Keratinocyte (primary cell): ENCODE results near the gene SMARCA2. TPM values are rescaled to one million over a fixed set of nuclear protein-coding genes. Genes with fewer than 3 reads are reported as not detected.

Experiments used
- DNase-seq: peaks from one replicate; pipeline ENCODE4 v3.0.0-alpha.2; 2011; ENCODE audit warnings: low read depth, missing footprints, low spot score
- FAIRE-seq: peaks from 2 replicates; lab custom pipeline; 2011; peaks lifted over from hg19 to GRCh38; lab: Jason Lieb, UNC
- H2AFZ ChIP-seq: 2 replicates; pipeline ENCODE4 v1.6.0; 2012; ENCODE audit warnings: low read length, control low read depth, inconsistent platforms; ENCODE audit not compliant: control insufficient read depth
- H3K27ac ChIP-seq: 2 replicates; pipeline ENCODE4 v1.5.1; 2011; ENCODE audit warnings: low read length; ENCODE audit not compliant: control insufficient read depth, insufficient read depth
- H3K27me3 ChIP-seq: 3 replicates; pipeline ENCODE4 v1.6.0; 2011; ENCODE audit warnings: low read length; ENCODE audit not compliant: control insufficient read depth, insufficient read depth; ENCODE audit errors: extremely low read depth
- H3K36me3 ChIP-seq, 2 experiments: 2 replicates in 1 of 2; 3 replicates in 1 of 2; pipeline ENCODE4 v1.5.1; 2011; ENCODE audit warnings: low read length in 2 of 2, mild to moderate bottlenecking in 1 of 2; ENCODE audit not compliant: control insufficient read depth in 2 of 2, insufficient read depth in 2 of 2; ENCODE audit errors: extremely low read depth in 1 of 2
- H3K4me1 ChIP-seq: 3 replicates; pipeline ENCODE4 v1.5.1; 2011; ENCODE audit warnings: low read length; ENCODE audit not compliant: control insufficient read depth, insufficient read depth; ENCODE audit errors: extremely low read depth
- H3K4me2 ChIP-seq: 3 replicates; pipeline ENCODE4 v1.6.0; 2011; ENCODE audit warnings: low read depth, low read length; ENCODE audit not compliant: control insufficient read depth, insufficient read depth; ENCODE audit errors: extremely low read depth
- H3K4me3 ChIP-seq, 3 experiments: fragments of 200-600 bp in 1 of 3; sonication (generic) in 1 of 3; 2 replicates in 2 of 3; 3 replicates in 1 of 3; pipeline ENCODE4 v1.5.1; 2011 to 2016; ENCODE audit warnings: low read length in 3 of 3, mild to moderate bottlenecking in 3 of 3, control low read depth in 2 of 3, inconsistent platforms in 1 of 3, low read depth in 1 of 3, mixed read lengths in 1 of 3, mixed run types in 1 of 3, moderate library complexity in 1 of 3; ENCODE audit not compliant: control insufficient read depth in 2 of 3, insufficient read depth in 2 of 3; ENCODE audit errors: extremely low read depth in 1 of 3
- H3K79me2 ChIP-seq: 2 replicates; pipeline ENCODE4 v1.6.0; 2012; ENCODE audit warnings: low read length; ENCODE audit not compliant: control insufficient read depth, insufficient read depth
- H3K9ac ChIP-seq: 3 replicates; pipeline ENCODE4 v1.6.0; 2011; ENCODE audit warnings: low read length; ENCODE audit not compliant: control insufficient read depth, insufficient read depth; ENCODE audit errors: extremely low read depth
- H3K9me1 ChIP-seq: 3 replicates; pipeline ENCODE4 v1.6.0; 2011; ENCODE audit warnings: low read length; ENCODE audit not compliant: control insufficient read depth, insufficient read depth; ENCODE audit errors: extremely low read depth
- H3K9me3 ChIP-seq: 2 replicates; pipeline ENCODE4 v1.5.1; 2012; ENCODE audit warnings: low read depth, low read length; ENCODE audit not compliant: control insufficient read depth
- H4K20me1 ChIP-seq: 3 replicates; pipeline ENCODE4 v1.6.0; 2011; ENCODE audit warnings: low read length; ENCODE audit not compliant: control insufficient read depth, insufficient read depth; ENCODE audit errors: extremely low read depth
- CTCF ChIP-seq, 3 experiments: IDR thresholded peaks in 1 of 3; conservative IDR thresholded peaks in 1 of 3; optimal IDR thresholded peaks in 1 of 3; 2 replicates in 2 of 3; 3 replicates in 1 of 3; pipeline versions ENCODE3 to v1.5.1; 2011; ENCODE audit warnings: low read length in 3 of 3, mild to moderate bottlenecking in 3 of 3, moderate library complexity in 2 of 3, control low read depth in 1 of 3, inconsistent platforms in 1 of 3; ENCODE audit not compliant: insufficient read depth in 2 of 3; ENCODE audit errors: extremely low read depth in 1 of 3
- EZH2 ChIP-seq: IDR thresholded peaks from one replicate; pipeline ENCODE4 v1.6.1; 2012; ENCODE audit warnings: inconsistent platforms, mild to moderate bottlenecking, low read length, moderate library complexity
- dilution Hi-C: fragments of 300-500 bp; cut with MboI; formaldehyde crosslinking; loops from one replicate; pipeline ENCODE4 v1.7.0; 2020; ENCODE audit warnings: low sequenced_read_pairs; ENCODE audit not compliant: extremely low pct_ligation_motif_present
- polyA plus RNA-seq, 5 experiments: library from polyadenylated mRNA; depleted of rRNA in 3 of 5; stranded (reverse) in 3 of 5; stranded (forward) in 1 of 5; unstranded in 1 of 5; fragments of >200 nt; gene quantifications; 1 replicate in 1 of 5; 2 replicates in 3 of 5; 3 replicates in 1 of 5; pipeline versions ENCODE4 v1.2.1 to v1.2.3, GENCODE V29; 2011 to 2012; ENCODE audit warnings: missing spikeins in 2 of 5, low read depth in 1 of 5, low replicate concordance in 1 of 5

Gene SMARCA2
- polyA plus RNA-seq, 1 donor (not counting 4 experiments of a cell fraction or from before 2014, with no cell fraction given): 39.0 TPM

GRCh38 chr9:1998111-1998510 is 17.0 kb upstream of the SMARCA2 start:
- H3K79me2 ChIP-seq: no peaks in the 10 kb centered on the region
- no peak overlapping the region for H3K4me2 ChIP-seq
- H3K36me3 ChIP-seq: no peaks in the 10 kb centered on the region
- peaks cover 3% of the 10 kb centered on the region for H3K27me3 ChIP-seq
- no peaks in the 10 kb centered on the region for H3K4me1 ChIP-seq
- no peaks in the 10 kb centered on the region for H3K9me1 ChIP-seq
- no peaks in the 10 kb centered on the region for H3K9me3 ChIP-seq
- H3K9ac ChIP-seq: no peak overlapping the region
- H3K4me3 ChIP-seq: no peak overlapping the region
- DNase-seq: no peak
- no peak for FAIRE-seq
- TF ChIP-seq CTCF (optimal IDR thresholded peaks at IDR 0.05 in 1 of 3, IDR thresholded peaks at IDR 0.05 in 1 of 3, conservative IDR thresholded peaks at IDR 0.05 in 1 of 3; ENCODE audit: extremely low read depth in 1 of 3, insufficient read depth in 2 of 3, low read length in 3 of 3): no peak
- no peak for TF ChIP-seq EZH2
- no peaks in the 10 kb centered on the region for H4K20me1 ChIP-seq
- no peak overlapping the region for H2AFZ ChIP-seq
- H3K27ac ChIP-seq: no peak overlapping the region
- dilution Hi-C loops: no loop called here

- no peak overlapping the region for H2AFZ ChIP-seq
- H3K27me3 ChIP-seq: peaks cover 3% of the 10 kb centered on the region
- no peak overlapping the region for H3K4me2 ChIP-seq
- no peaks in the 10 kb centered on the region for H3K4me1 ChIP-seq
- H3K9me3 ChIP-seq: no peaks in the 10 kb centered on the region
- no peaks in the 10 kb centered on the region for H4K20me1 ChIP-seq
- TF ChIP-seq EZH2 (no peak), CTCF (optimal IDR thresholded peaks at IDR 0.05 in 1 of 3, IDR thresholded peaks at IDR 0.05 in 1 of 3, conservative IDR thresholded peaks at IDR 0.05 in 1 of 3; ENCODE audit: extremely low read depth in 1 of 3, insufficient read depth in 2 of 3, low read length in 3 of 3) (no peak)
- FAIRE-seq (no peak), DNase-seq (no peak)
- no peak overlapping the region for H3K4me3 ChIP-seq
- no peak overlapping the region for H3K9ac ChIP-seq
- H3K36me3 ChIP-seq: no peaks in the 10 kb centered on the region
- dilution Hi-C loops: no loop called here
- H3K27ac ChIP-seq: no peak overlapping the region
- no peaks in the 10 kb centered on the region for H3K79me2 ChIP-seq
- H3K9me1 ChIP-seq: no peaks in the 10 kb centered on the region
These were observed 14.8 kb upstream of the SMARCA2 start for GRCh38 chr9:2000314-2000713.
